PC-9 (cell line): ENCODE results near the gene SLC6A6.

Experiments used
- CTCF ChIP-seq: fragments of 200-600 bp; sonication (generic); conservative IDR thresholded peaks from 2 replicates; pipeline ENCODE4 v1.6.1; 2017; ENCODE audit warnings: mixed run types, antibody characterized with exemption, mild to moderate bottlenecking, moderate library complexity
- EZH2 ChIP-seq: fragments of 200-600 bp; sonication (generic); IDR thresholded peaks from 2 replicates; pipeline ENCODE4 v1.8.0; 2017; ENCODE audit warnings: antibody characterized with exemption, low read depth

- TF ChIP-seq CTCF (no peak), EZH2 (no peak)
Observed at GRCh38 chr3:14479591-14479990, 77.2 kb downstream of the SLC6A6 start.
